Measurements from ENCODE around the gene RUFY3. TPM values are rescaled to one million over a fixed set of nuclear protein-coding genes. Genes with fewer than 3 reads are reported as not detected.

RUFY3 gene
- total and polyA plus RNA-seq, 2 experiments from 2014 or later = 18.3 to 29.2 TPM

GRCh38 chr4:70759126-70759525, 37.4 kb downstream of the RUFY3 start (continued):
- no peak for TF ChIP-seq NANOG (IDR thresholded peaks at IDR 0.05; ENCODE audit: borderline replicate concordance)
- TF ChIP-seq STAT1 (IDR thresholded peaks at IDR 0.05; ENCODE audit: unreplicated experiment) = no peak
- no peak for TF ChIP-seq POLR2AphosphoS5 (IDR thresholded peaks at IDR 0.05; ENCODE audit: low read depth)
- no peak for TF ChIP-seq EZH2 (IDR thresholded peaks at IDR 0.05; ENCODE audit: low read depth, unreplicated experiment)
- no peak for TF ChIP-seq EZH2phosphoT487 (IDR thresholded peaks at IDR 0.05; ENCODE audit: unreplicated experiment)
- TF ChIP-seq CREB1 (CRISPR knock-in tag; IDR thresholded peaks at IDR 0.05; ENCODE audit: low read depth) = no peak
- no peak for TF ChIP-seq CTCF (conservative IDR thresholded peaks at IDR 0.05; ENCODE audit: low read depth in 2 of 2)
- TF ChIP-seq ETS1 (IDR thresholded peaks at IDR 0.05) = no peak
- TF ChIP-seq ZNF114 (CRISPR knock-in tag; IDR thresholded peaks at IDR 0.05) = no peak
- TF ChIP-seq REST (IDR thresholded peaks at IDR 0.05; ENCODE audit: unreplicated experiment) = no peak

- Mint-ChIP-seq H3K4me1 (no peaks in the 10 kb centered on the region), H3K27ac (no peak overlapping the region), H3K27me3 (ENCODE audit: insufficient read depth, low read depth, poor library complexity) (peaks cover under 1% of the 10 kb centered on the region), H3K4me3 (no peak overlapping the region), H3K9me3 (no peaks in the 10 kb centered on the region), H3K36me3 (ENCODE audit: low read depth) (no peaks in the 10 kb centered on the region; the same call in 2 of the 3 replicates)
- Histone ChIP-seq H3K4me3 (no peak overlapping the region), H3K27ac (ENCODE audit: low read depth) (no peak overlapping the region), H3K36me3 (ENCODE audit: insufficient read depth) (no peaks in the 10 kb centered on the region), H3K9me2 (ENCODE audit: insufficient read depth) (no peaks in the 10 kb centered on the region), H3K79me2 (replicated peaks; ENCODE audit: insufficient read depth) (no peaks in the 10 kb centered on the region), H3K4me1 (ENCODE audit: insufficient read depth) (no peaks in the 10 kb centered on the region), H2AFZ (no peak overlapping the region), H4K20me1 (replicated peaks; ENCODE audit: insufficient read depth) (no peaks in the 10 kb centered on the region; the same call in 1 of the 2 replicates), H3F3A (replicated peaks; ENCODE audit: low read depth) (no peaks in the 10 kb centered on the region), H3K27me3 (ENCODE audit: insufficient read depth) (no peaks in the 10 kb centered on the region), H3K4me2 (no peak overlapping the region)
- ATAC-seq = no peak
- DNase-seq (ENCODE audit: low spot score) = no peak
- TF ChIP-seq NANOG (IDR thresholded peaks at IDR 0.05; ENCODE audit: borderline replicate concordance) = no peak
- TF ChIP-seq ZNF114 (CRISPR knock-in tag; IDR thresholded peaks at IDR 0.05) = no peak
- no peak for TF ChIP-seq POLR2AphosphoS5 (IDR thresholded peaks at IDR 0.05; ENCODE audit: low read depth)
- no peak for TF ChIP-seq STAT1 (IDR thresholded peaks at IDR 0.05; ENCODE audit: unreplicated experiment)
- TF ChIP-seq JUNB (IDR thresholded peaks at IDR 0.05; ENCODE audit: unreplicated experiment) = no peak
- no peak for TF ChIP-seq EZH2 (IDR thresholded peaks at IDR 0.05; ENCODE audit: low read depth, unreplicated experiment)
- TF ChIP-seq EZH2phosphoT487 (IDR thresholded peaks at IDR 0.05; ENCODE audit: unreplicated experiment) = no peak
- no peak for TF ChIP-seq CTCF (conservative IDR thresholded peaks at IDR 0.05; ENCODE audit: low read depth in 2 of 2)
- no peak for TF ChIP-seq ETS1 (IDR thresholded peaks at IDR 0.05)
- no peak for TF ChIP-seq ZNF331 (CRISPR knock-in tag; IDR thresholded peaks at IDR 0.05; ENCODE audit: low read depth)
Measured at GRCh38 chr4:70759627-70760026, 37.9 kb downstream of the RUFY3 start.

All from GM23338 (cell line).